Right lobe of liver (tissue), 6 donors: ENCODE data around the gene APOL3. TPM values are rescaled to one million over a fixed set of nuclear protein-coding genes. Genes with fewer than 3 reads are reported as not detected.

ENCODE experiments used
- ATAC-seq, 4 donors: fragments of 200-7000 bp; cut with Tn5 transposase; one replicate each; pipeline ENCODE4 v1.9.1; 2020; ENCODE audit warnings: mild to moderate bottlenecking in 4 of 4, moderate library complexity in 4 of 4
- DNase-seq, 3 donors: peaks; one replicate each; pipeline ENCODE4 v3.0.0-alpha.2; 2020
- H3K27ac ChIP-seq, 3 donors: fragments of 200-600 bp; one replicate each; pipeline ENCODE4 v1.8.0; 2022
- H3K27me3 ChIP-seq, 2 donors: fragments of 200-600 bp; one replicate each; pipeline ENCODE4 v1.8.0; 2022
- H3K36me3 ChIP-seq, 4 donors: fragments of 200-600 bp; sonication (generic) in 1 of 4; one replicate each; pipeline versions ENCODE4 v1.5.1 to v1.8.0; 2017 to 2022; ENCODE audit warnings: control low read depth in 1 of 4
- H3K4me1 ChIP-seq, 4 donors: fragments of 200-600 bp; sonication (generic) in 1 of 4; one replicate each; pipeline versions ENCODE4 v1.5.1 to v1.8.0; 2017 to 2022; ENCODE audit warnings: control low read depth in 1 of 4
- H3K4me3 ChIP-seq, 3 donors: fragments of 200-600 bp; one replicate each; pipeline ENCODE4 v1.8.0; 2022
- H3K9me3 ChIP-seq, 4 donors: fragments of 200-600 bp; sonication (generic) in 1 of 4; one replicate each; pipeline versions ENCODE4 v1.5.1 to v1.8.0; 2017 to 2022; ENCODE audit warnings: control low read depth in 1 of 4
- POLR2A ChIP-seq: fragments of 450-650 bp; IDR thresholded peaks from one replicate; pipeline ENCODE4 v1.6.1; 2017; ENCODE audit warnings: antibody characterized with exemption, mild to moderate bottlenecking
- WGBS: methylation state at CpG from one replicate; pipeline ENCODE4 v1.1.6; 2018; ENCODE audit warnings: low coverage, low lambda C conversion rate; ENCODE audit not compliant: insufficient coverage; ENCODE audit errors: missing lambda C conversion rate; 5-methylcytosine and 5-hydroxymethylcytosine counted together
- intact Hi-C, 2 donors: fragments of 100-400 bp; cut with DNase I; formaldehyde crosslinking; loops; one replicate each; pipeline versions ENCODE4 v1.11.2 to v1.14.1; 2022
- total RNA-seq, 6 experiments: library from RNA; depleted of rRNA in 2 of 6; stranded (reverse); fragments of >200 nt in 2 of 6; fragmentation: NEBNext Ultra II Directional in 3 of 6; extraction: Animal tissue kit (Norgen Biotek cat#: 25700) in 3 of 6; gene quantifications; one replicate each; pipeline versions ENCODE4 v1.1.0 to v1.2.4, GENCODE V29; 2016 to 2023
- TF ChIP-seq, protein P1 (sequence below), 4 donors: fragments of 200-600 bp in 3 of 4; fragments of 450-650 bp in 1 of 4; IDR thresholded peaks; one replicate each; pipeline versions ENCODE4 v1.5.1 to v1.8.0; 2016 to 2022; ENCODE audit warnings: antibody characterized with exemption in 4 of 4, mild to moderate bottlenecking in 2 of 4
- donor health status: DM: no; HTN: yes; CAD: no.
- donor health status: DM: no; HTN: no; CAD: no.
- donor health status: DM: no; HTN: no; CAD: no.
- donor health status: DM: no; HTN: yes; CAD: no.
- donor health status: DM: no; HTN: yes; CAD: no.

APOL3 gene
- total RNA-seq, 6 experiments from 2014 or later, result 21.7 to 80.5 (median 30.2) TPM

- Histone ChIP-seq H3K36me3 (no peaks in the 10 kb centered on the region), H3K27me3 (no peaks in the 10 kb centered on the region), H3K4me3 (no peak overlapping the region), H3K9me3 (no peaks in the 10 kb centered on the region), H3K4me1 (peaks cover 0 to 4% (median 0%) of the 10 kb centered on the region in 4 donors), H3K27ac (no peak overlapping the region)
- no peak for TF ChIP-seq POLR2A
- TF ChIP-seq, protein P1, sequence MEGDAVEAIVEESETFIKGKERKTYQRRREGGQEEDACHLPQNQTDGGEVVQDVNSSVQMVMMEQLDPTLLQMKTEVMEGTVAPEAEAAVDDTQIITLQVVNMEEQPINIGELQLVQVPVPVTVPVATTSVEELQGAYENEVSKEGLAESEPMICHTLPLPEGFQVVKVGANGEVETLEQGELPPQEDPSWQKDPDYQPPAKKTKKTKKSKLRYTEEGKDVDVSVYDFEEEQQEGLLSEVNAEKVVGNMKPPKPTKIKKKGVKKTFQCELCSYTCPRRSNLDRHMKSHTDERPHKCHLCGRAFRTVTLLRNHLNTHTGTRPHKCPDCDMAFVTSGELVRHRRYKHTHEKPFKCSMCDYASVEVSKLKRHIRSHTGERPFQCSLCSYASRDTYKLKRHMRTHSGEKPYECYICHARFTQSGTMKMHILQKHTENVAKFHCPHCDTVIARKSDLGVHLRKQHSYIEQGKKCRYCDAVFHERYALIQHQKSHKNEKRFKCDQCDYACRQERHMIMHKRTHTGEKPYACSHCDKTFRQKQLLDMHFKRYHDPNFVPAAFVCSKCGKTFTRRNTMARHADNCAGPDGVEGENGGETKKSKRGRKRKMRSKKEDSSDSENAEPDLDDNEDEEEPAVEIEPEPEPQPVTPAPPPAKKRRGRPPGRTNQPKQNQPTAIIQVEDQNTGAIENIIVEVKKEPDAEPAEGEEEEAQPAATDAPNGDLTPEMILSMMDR (IDR thresholded peaks at IDR 0.05), result no peak
- ATAC-seq, result no peak
- intact Hi-C loops, result loop anchor here (5.0 kb wide), 2 partner anchors 36 to 41 kb away; no protein-coding TSS in a partner anchor
- no peak for DNase-seq
- WGBS, result 100% methylated on average over 1 of the region's 7 CpGs
These were observed 22.9 kb upstream of the APOL3 start for GRCh38 chr22:36183446-36183845.

- WGBS, result 67% methylated on average over 1 of the region's 6 CpGs
- Histone ChIP-seq H3K36me3 (no peaks in the 10 kb centered on the region), H3K27me3 (no peaks in the 10 kb centered on the region), H3K9me3 (no peaks in the 10 kb centered on the region), H3K4me1 (peaks cover 0 to 4% (median 0%) of the 10 kb centered on the region in 4 donors), H3K4me3 (no peak overlapping the region), H3K27ac (no peak overlapping the region)
- DNase-seq, result no peak
- intact Hi-C loops, result loop anchor here (5.0 kb wide), 2 partner anchors 36 to 41 kb away; no protein-coding TSS in a partner anchor
- TF ChIP-seq POLR2A, result no peak
- TF ChIP-seq, protein P1 (IDR thresholded peaks at IDR 0.05), result no peak
- ATAC-seq, result no peak
These were observed 22.3 kb upstream of the APOL3 start for GRCh38 chr22:36182857-36183256.

DNA sequence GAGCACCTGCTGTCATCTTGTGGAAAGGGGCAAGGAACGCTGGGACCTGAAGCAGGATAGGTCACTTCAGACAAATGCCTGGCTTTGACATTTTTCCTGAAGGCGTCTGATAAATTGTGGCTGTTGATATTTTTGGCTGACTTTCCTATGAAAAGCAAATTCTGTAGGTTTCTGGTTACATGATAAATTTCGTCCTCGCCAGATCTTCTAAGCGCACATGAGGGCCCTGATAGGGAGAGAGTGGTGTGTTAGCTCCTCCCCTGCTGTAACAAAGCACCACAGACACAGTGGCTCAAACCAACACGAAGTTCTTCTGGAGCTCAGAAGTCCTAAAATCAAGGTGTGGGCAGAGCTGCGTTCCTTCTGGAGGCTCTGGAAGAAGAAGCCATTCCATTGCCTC lies 21.5 kb upstream of the APOL3 start:
- ATAC-seq (no peak), DNase-seq (no peak)
- no peaks in the 10 kb centered on the region for H3K36me3 ChIP-seq
- no peak for TF ChIP-seq POLR2A
- TF ChIP-seq, protein P1 (IDR thresholded peaks at IDR 0.05), result no peak
- no peaks in the 10 kb centered on the region for H3K9me3 ChIP-seq
- H3K27me3 ChIP-seq, result no peaks in the 10 kb centered on the region
- H3K4me1 ChIP-seq, result peaks cover 0 to 4% (median 0%) of the 10 kb centered on the region in 4 donors
- 81% methylated on average over 4 of the region's 7 CpGs for WGBS
- no peak overlapping the region for H3K27ac ChIP-seq
- intact Hi-C loops, result loop anchor here (5.0 kb wide), 2 partner anchors 35 to 40 kb away; no protein-coding TSS in a partner anchor
- H3K4me3 ChIP-seq, result no peak overlapping the region

DNA sequence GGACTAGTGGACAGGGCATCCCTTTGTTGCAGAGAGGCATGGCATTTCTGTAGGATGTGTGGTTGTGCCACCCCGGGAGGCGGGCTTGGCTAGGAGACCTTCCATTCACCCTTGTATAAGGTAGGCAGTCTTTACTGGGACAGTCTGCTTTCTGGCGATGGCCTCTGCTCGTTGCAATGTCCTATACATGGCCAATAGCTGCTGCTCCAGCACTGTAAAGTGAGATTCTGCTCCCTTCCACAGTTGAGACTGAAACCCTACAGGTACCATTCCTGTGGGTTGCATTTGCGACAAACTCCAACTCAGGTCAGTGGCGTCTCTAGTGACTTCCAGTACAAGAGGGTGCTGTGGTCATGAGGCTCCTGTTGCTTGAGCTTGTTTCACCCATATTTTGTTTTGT lies 20.4 kb upstream of the APOL3 start:
- Histone ChIP-seq H3K4me3 (no peak overlapping the region), H3K27ac (no peak overlapping the region)
- ATAC-seq, result no peak

More for the DNA sequence above, 20.4 kb upstream of the APOL3 start:
- Histone ChIP-seq H3K9me3 (no peaks in the 10 kb centered on the region), H3K27me3 (no peaks in the 10 kb centered on the region), H3K4me1 (peaks cover 0 to 4% (median 0%) of the 10 kb centered on the region in 4 donors), H3K36me3 (no peaks in the 10 kb centered on the region)
- intact Hi-C loops, result loop anchor here (5.0 kb wide), 2 partner anchors 34 to 39 kb away; no protein-coding TSS in a partner anchor
- DNase-seq, result no peak
- no CpG with 5 or more reads among the region's 6 CpGs for WGBS
- no peak for TF ChIP-seq POLR2A
- TF ChIP-seq, protein P1 (IDR thresholded peaks at IDR 0.05), result no peak
